Activated CD4-positive, CD25-positive, alpha-beta regulatory T cell treated with anti-CD3 and anti-CD28 coated beads, Interleukin-2, amount 50 U/mL, for 24 hours (primary cell): ENCODE measurements around the gene KRTAP10-6.
"Not testable (repeated sequence)": the region's sequence is repeated elsewhere in the genome, so short reads cannot be mapped to it uniquely, and the experiment has no call there.

Source experiments
- ATAC-seq, 2 donors: fragments of 150-1000 bp; cut with Tn5 transposase; one replicate each; pipeline ENCODE4 v1.10.0; 2021; ENCODE audit warnings: mild to moderate bottlenecking in 1 of 2, moderate library complexity in 1 of 2

KRTAP10-6 gene

GRCh38 chr21:44555200-44555875 lies 37.0 kb downstream of the KRTAP10-6 start:
- no peak for ATAC-seq

- ATAC-seq, result no peak
Measured at GRCh38 chr21:44552681-44553080, 39.6 kb downstream of the KRTAP10-6 start.

- no peak for ATAC-seq
Measured at GRCh38 chr21:44552136-44552535, 40.2 kb downstream of the KRTAP10-6 start.

- ATAC-seq, result no peak
Measured at GRCh38 chr21:44551340-44551961, 40.9 kb downstream of the KRTAP10-6 start, which contains the start of gene KRTAP10-2. TSS of gene KRTAP10-2 (minus strand) at chr21:44551505. CDS start at chr21:44551458, 47 bp downstream.

GRCh38 chr21:44550807-44551206 lies 41.5 kb downstream of the KRTAP10-6 start:
- no peak for ATAC-seq

GRCh38 chr21:44550285-44550684 lies 42.0 kb downstream of the KRTAP10-6 start:
- not testable (repeated sequence) for ATAC-seq

GRCh38 chr21:44549525-44550211 lies 42.6 kb downstream of the KRTAP10-6 start:
- ATAC-seq, result no peak

- ATAC-seq, result no peak
Measured at GRCh38 chr21:44548922-44549321, 43.4 kb downstream of the KRTAP10-6 start.

GRCh38 chr21:44548381-44548780 lies 43.9 kb downstream of the KRTAP10-6 start:
- no peak for ATAC-seq

- ATAC-seq, result peak; percentile 30 to 63
Measured at GRCh38 chr21:44547656-44548331, 44.5 kb downstream of the KRTAP10-6 start.

- ATAC-seq, result no peak
Measured at GRCh38 chr21:44544566-44544965, 47.7 kb downstream of the KRTAP10-6 start.

- ATAC-seq, result no peak
Measured at GRCh38 chr21:44542716-44543115, 49.6 kb downstream of the KRTAP10-6 start.
